ENCODE results near the gene WDR87.
"Not testable (repeated sequence)": the region's sequence is repeated elsewhere in the genome, so short reads cannot be mapped to it uniquely, and the experiment has no call there.

WDR87 gene

DNA sequence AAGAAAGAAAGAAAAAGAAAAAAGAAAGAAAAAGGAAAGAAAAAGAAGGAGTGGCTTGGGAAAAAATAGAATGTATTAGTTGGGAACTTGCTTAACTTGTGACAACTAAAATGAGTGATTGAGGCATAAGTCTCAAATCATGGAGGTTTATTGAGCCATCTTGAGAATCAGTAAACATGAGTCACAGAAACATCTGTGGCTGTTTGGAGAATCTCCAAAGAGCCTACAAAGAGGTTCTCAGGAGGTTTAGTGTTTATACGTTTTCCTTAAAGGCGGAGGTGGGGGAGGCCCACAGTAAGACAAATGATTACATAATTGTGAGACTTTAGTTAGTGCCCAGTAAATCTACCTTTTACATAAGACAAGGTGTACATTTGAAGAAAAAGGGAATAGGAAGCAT is 38.6 kb downstream of the WDR87 start:
- DNase-seq (ENCODE audit: low read depth in 1 of 2, low spot score in 1 of 2): no peak
- no peaks in the 10 kb centered on the region for H3K27me3 ChIP-seq (ENCODE audit: insufficient read depth, poor library complexity, severe bottlenecking)
- TF ChIP-seq GABPA (IDR thresholded peaks at IDR 0.05; ENCODE audit: low read depth): no peak
- TF ChIP-seq REST (IDR thresholded peaks at IDR 0.05; ENCODE audit: insufficient replicate concordance, low read depth): no peak
- no peak for TF ChIP-seq POLR2AphosphoS5 (IDR thresholded peaks at IDR 0.05; ENCODE audit: low read depth)

GRCh38 chr19:37865930-37866329 is 40.5 kb downstream of the WDR87 start:
- H3K27ac ChIP-seq (replicated peaks); DNase-seq (ENCODE audit: low read depth in 1 of 2, low spot score in 1 of 2); H3K4me3 ChIP-seq (replicated peaks; ENCODE audit: insufficient read depth, low read length); H3K27me3 ChIP-seq (ENCODE audit: insufficient read depth, poor library complexity, severe bottlenecking): not testable (repeated sequence)

More for the DNA sequence above, 38.6 kb downstream of the WDR87 start:
- no peak overlapping the region for H3K4me3 ChIP-seq (replicated peaks; ENCODE audit: insufficient read depth, low read length)
- no peak overlapping the region for H3K27ac ChIP-seq (replicated peaks)

DNA sequence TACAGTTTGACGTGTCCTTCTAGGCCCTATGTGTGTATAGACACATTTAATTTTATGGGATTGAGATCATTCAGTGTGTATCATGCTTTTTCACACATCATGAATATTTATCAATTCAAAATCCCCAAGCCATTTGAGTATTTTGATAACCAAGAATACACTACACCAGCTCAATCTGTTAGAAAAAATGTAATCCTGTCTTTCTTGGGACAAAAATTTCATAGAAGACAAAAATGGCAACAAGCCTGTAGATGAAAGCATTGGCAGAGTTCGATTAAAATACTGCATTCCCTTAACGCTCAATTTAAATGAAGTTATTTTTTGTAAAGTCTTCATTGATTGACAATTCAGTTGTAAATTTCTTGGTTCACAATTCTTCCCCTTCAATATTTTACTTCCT is 41.9 kb downstream of the WDR87 start:
- TF ChIP-seq POLR2AphosphoS5 (IDR thresholded peaks at IDR 0.05; ENCODE audit: low read depth) (no peak), GABPA (IDR thresholded peaks at IDR 0.05; ENCODE audit: low read depth) (no peak), REST (IDR thresholded peaks at IDR 0.05; ENCODE audit: insufficient replicate concordance, low read depth) (no peak), CTCF (IDR thresholded peaks at IDR 0.05; ENCODE audit: insufficient read depth, low read length) (no peak), SPI1 (IDR thresholded peaks at IDR 0.05; ENCODE audit: borderline replicate concordance, low read depth) (no peak)
- DNase-seq (ENCODE audit: low read depth in 1 of 2, low spot score in 1 of 2): no peak
- no peak overlapping the region for H3K4me3 ChIP-seq (replicated peaks; ENCODE audit: insufficient read depth, low read length)
- no peak overlapping the region for H3K27ac ChIP-seq (replicated peaks)
- H3K27me3 ChIP-seq (ENCODE audit: insufficient read depth, poor library complexity, severe bottlenecking): no peaks in the 10 kb centered on the region

DNA sequence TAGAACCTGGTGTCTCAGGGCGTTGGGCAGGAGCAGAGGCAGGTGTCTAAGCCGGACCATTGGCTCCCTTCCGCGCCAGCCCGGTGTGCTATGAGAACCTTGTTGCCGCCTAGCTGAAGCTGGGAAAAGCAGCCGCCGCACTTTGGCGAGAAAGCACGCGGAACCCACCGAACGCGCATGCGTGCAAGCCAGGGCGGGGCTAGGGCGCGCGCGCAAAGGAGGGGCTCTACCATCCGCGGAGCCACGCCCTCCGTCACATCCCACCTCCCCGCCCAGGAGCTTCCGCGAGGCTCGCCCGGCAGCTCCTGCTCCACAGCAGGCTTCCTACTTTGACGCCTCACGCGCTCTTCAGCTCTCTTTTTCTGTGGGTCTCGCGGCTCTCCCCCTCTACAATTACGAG is 51.3 kb downstream of the WDR87 start:
- H3K27ac ChIP-seq (replicated peaks): no peak overlapping the region
- no peak for TF ChIP-seq GABPA (IDR thresholded peaks at IDR 0.05; ENCODE audit: low read depth)
- no peak for TF ChIP-seq SPI1 (IDR thresholded peaks at IDR 0.05; ENCODE audit: borderline replicate concordance, low read depth)
- TF ChIP-seq REST (IDR thresholded peaks at IDR 0.05; ENCODE audit: insufficient replicate concordance, low read depth): no peak
- TF ChIP-seq CTCF (IDR thresholded peaks at IDR 0.05; ENCODE audit: insufficient read depth, low read length): no peak
- no peak for TF ChIP-seq POLR2AphosphoS5 (IDR thresholded peaks at IDR 0.05; ENCODE audit: low read depth)
- DNase-seq (ENCODE audit: low read depth in 1 of 2, low spot score in 1 of 2): no peak
- H3K27me3 ChIP-seq (ENCODE audit: insufficient read depth, poor library complexity, severe bottlenecking): no peaks in the 10 kb centered on the region
- H3K4me3 ChIP-seq (replicated peaks; ENCODE audit: insufficient read depth, low read length): no peak overlapping the region

All from HL-60 (cell line).